Trophoblast cell (in vitro differentiated cells and primary cell): ENCODE measurements around the gene CTPS1.

Experiments
- DNase-seq, 2 donors: peaks; one replicate each; pipeline ENCODE4 v3.0.0-alpha.2; 2016
- H2AFZ ChIP-seq: 2 replicates; pipeline ENCODE4 v1.6.1; 2013; ENCODE audit warnings: low read length, moderate library complexity, mild to moderate bottlenecking; ENCODE audit not compliant: insufficient read depth, poor library complexity
- H2AK5ac ChIP-seq: 2 replicates; pipeline ENCODE4 v1.6.1; 2013; ENCODE audit warnings: mild to moderate bottlenecking, low read length
- H2BK120ac ChIP-seq: 2 replicates; pipeline ENCODE4 v1.6.1; 2013; ENCODE audit warnings: low read length, mild to moderate bottlenecking, moderate library complexity; ENCODE audit not compliant: insufficient read depth, poor library complexity
- H2BK12ac ChIP-seq: 2 replicates; pipeline ENCODE4 v1.6.1; 2013; ENCODE audit warnings: mild to moderate bottlenecking, low read length, moderate library complexity
- H2BK5ac ChIP-seq: 2 replicates; pipeline ENCODE4 v1.6.1; 2013; ENCODE audit warnings: low read length, low read depth, moderate library complexity, mild to moderate bottlenecking; ENCODE audit not compliant: poor library complexity
- H3K14ac ChIP-seq: 2 replicates; pipeline ENCODE4 v1.6.1; 2013; ENCODE audit warnings: mild to moderate bottlenecking, low read length
- H3K18ac ChIP-seq: 2 replicates; pipeline ENCODE4 v1.6.1; 2013; ENCODE audit warnings: mild to moderate bottlenecking, low read length
- H3K23ac ChIP-seq: 2 replicates; pipeline ENCODE4 v1.6.1; 2013; ENCODE audit warnings: low read length
- H3K27ac ChIP-seq: 2 replicates; pipeline ENCODE4 v1.5.1; 2013; ENCODE audit warnings: low read depth, mild to moderate bottlenecking, inconsistent platforms, low read length, moderate library complexity
- H3K27me3 ChIP-seq: 2 replicates; pipeline ENCODE4 v1.6.1; 2013; ENCODE audit warnings: inconsistent platforms, mild to moderate bottlenecking, low read length, moderate library complexity; ENCODE audit not compliant: insufficient read depth
- H3K36me3 ChIP-seq, 2 experiments: 1 replicate in 1 of 2; 2 replicates in 1 of 2; pipeline ENCODE4 v1.6.1; 2013; ENCODE audit warnings: low read length in 2 of 2, mild to moderate bottlenecking in 2 of 2, moderate library complexity in 1 of 2; ENCODE audit not compliant: insufficient read depth in 2 of 2, control insufficient read depth in 1 of 2
- H3K4ac ChIP-seq: 2 replicates; pipeline ENCODE4 v1.6.1; 2013; ENCODE audit warnings: low read depth, mild to moderate bottlenecking, low read length, moderate library complexity
- H3K4me1 ChIP-seq, 2 experiments: 1 replicate in 1 of 2; 2 replicates in 1 of 2; pipeline ENCODE4 v1.6.1; 2013; ENCODE audit warnings: low read length in 2 of 2, mild to moderate bottlenecking in 2 of 2, moderate library complexity in 1 of 2; ENCODE audit not compliant: insufficient read depth in 2 of 2, control insufficient read depth in 1 of 2
- H3K4me2 ChIP-seq: 2 replicates; pipeline ENCODE4 v1.6.1; 2013; ENCODE audit warnings: inconsistent platforms, mild to moderate bottlenecking, low read length, moderate library complexity
- H3K4me3 ChIP-seq: 2 replicates; pipeline ENCODE4 v1.5.1; 2013; ENCODE audit warnings: mild to moderate bottlenecking, low read depth, low read length, inconsistent platforms
- H3K79me1 ChIP-seq: one replicate; pipeline ENCODE4 v1.6.1; 2013; ENCODE audit warnings: low read length
- H3K79me2 ChIP-seq: 2 replicates; pipeline ENCODE4 v1.6.1; 2013; ENCODE audit warnings: low read length, mild to moderate bottlenecking; ENCODE audit not compliant: control insufficient read depth, insufficient read depth, poor library complexity
- H3K9ac ChIP-seq: 2 replicates; pipeline ENCODE4 v1.6.1; 2013; ENCODE audit warnings: mild to moderate bottlenecking, low read length
- H3K9me3 ChIP-seq: 2 replicates; pipeline ENCODE4 v1.6.1; 2013; ENCODE audit warnings: low read depth, mild to moderate bottlenecking, control low read depth, inconsistent platforms, low read length; ENCODE audit not compliant: insufficient read depth
- H4K12ac ChIP-seq: 2 replicates; pipeline ENCODE4 v1.6.1; 2013; ENCODE audit warnings: low read depth, mild to moderate bottlenecking, low read length, moderate library complexity
- H4K8ac ChIP-seq: 2 replicates; pipeline ENCODE4 v1.6.1; 2013; ENCODE audit warnings: low read depth, mild to moderate bottlenecking, low read length, moderate library complexity
- H4K91ac ChIP-seq: one replicate; pipeline ENCODE4 v1.6.1; 2013; ENCODE audit warnings: low read depth, mild to moderate bottlenecking, low read length, moderate library complexity
- WGBS: extraction: QIAGEN DNeasy Blood & Tissue Kit; methylation state at CpG from one replicate; pipeline ENCODE4 v1.1.7; 2013; ENCODE audit warnings: missing lambda C conversion rate; ENCODE audit not compliant: insufficient read length, insufficient coverage; ENCODE audit errors: extremely low coverage; 5-methylcytosine and 5-hydroxymethylcytosine counted together

CTPS1 gene

DNA sequence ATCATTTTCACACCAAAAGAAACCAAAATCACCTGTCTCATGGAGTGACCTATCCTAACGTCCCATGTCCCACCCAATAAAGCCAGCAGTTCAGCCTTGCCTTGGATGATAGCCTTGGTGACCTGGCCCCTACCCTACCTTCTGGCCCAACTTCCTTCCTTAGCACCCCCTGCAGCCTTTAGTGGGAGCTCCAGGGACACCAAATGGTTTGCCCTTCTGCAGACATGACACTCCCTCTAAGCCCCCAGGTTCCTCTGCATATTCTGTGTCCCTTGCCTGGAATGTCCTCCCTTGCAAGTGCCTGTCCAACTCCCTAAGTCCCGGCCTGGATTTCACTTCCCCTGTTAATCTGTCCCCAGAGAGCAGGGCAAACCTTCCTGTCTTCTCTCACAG, 39.9 kb downstream of the CTPS1 start:
- no CpG with 5 or more reads among the region's 2 CpGs for WGBS
- Histone ChIP-seq H3K9ac (no peak overlapping the region), H3K23ac (no peak overlapping the region), H4K8ac (no peak overlapping the region), H2BK12ac (no peak overlapping the region), H2BK5ac (no peak overlapping the region), H3K14ac (no peak overlapping the region), H3K36me3 (peaks cover 49 to 53% of the 10 kb centered on the region in 2 experiments), H3K27me3 (no peaks in the 10 kb centered on the region), H3K27ac (no peak overlapping the region), H2AK5ac (no peak overlapping the region), H4K12ac (no peak overlapping the region), H3K4ac (no peak overlapping the region), H3K18ac (no peak overlapping the region), H2BK120ac (no peak overlapping the region), H3K9me3 (peaks cover 3% of the 10 kb centered on the region), H3K4me2 (no peak overlapping the region), H3K79me1 (no peaks in the 10 kb centered on the region), H3K4me3 (no peak overlapping the region), H3K4me1 (peaks cover 9 to 12% of the 10 kb centered on the region in 2 experiments), H3K79me2 (no peaks in the 10 kb centered on the region), H4K91ac (no peak overlapping the region), H2AFZ (no peak overlapping the region)
- DNase-seq, result no peak

DNA sequence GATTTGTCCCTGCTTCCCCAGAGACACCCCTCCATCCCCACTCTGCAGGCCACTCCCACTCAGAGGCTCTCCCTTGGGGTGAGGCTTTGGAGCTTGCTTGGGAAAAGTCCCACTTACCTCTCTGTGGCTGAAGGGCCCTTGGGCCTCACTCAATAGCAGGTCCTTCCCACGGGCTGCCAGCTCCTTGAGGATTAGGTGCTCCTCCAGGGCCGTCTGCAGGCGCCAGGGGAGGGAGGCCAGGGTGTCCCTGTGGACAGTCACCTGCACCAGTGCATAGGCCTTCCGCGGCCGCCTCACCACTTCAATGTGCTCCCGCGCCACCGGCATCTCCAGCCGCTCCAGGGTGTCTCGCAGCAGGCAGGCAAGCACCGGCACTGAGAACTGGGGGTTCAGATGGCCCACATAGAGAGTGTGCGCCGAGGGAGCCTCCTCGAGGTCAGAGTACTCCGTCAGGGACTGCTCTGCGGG, 40.6 kb downstream of the CTPS1 start:
- Histone ChIP-seq H3K23ac (no peak overlapping the region), H3K4me3 (no peak overlapping the region), H2BK120ac (no peak overlapping the region), H3K9ac (no peak overlapping the region), H3K4me2 (no peak overlapping the region), H3K79me1 (no peaks in the 10 kb centered on the region), H3K9me3 (peaks cover 3% of the 10 kb centered on the region), H3K14ac (no peak overlapping the region), H2BK5ac (no peak overlapping the region), H4K12ac (no peak overlapping the region), H3K36me3 (peaks cover 44 to 45% of the 10 kb centered on the region in 2 experiments), H2AK5ac (no peak overlapping the region), H3K4me1 (peaks cover 9 to 12% of the 10 kb centered on the region in 2 experiments), H3K27ac (no peak overlapping the region), H2BK12ac (no peak overlapping the region), H3K4ac (no peak overlapping the region), H4K8ac (no peak overlapping the region), H2AFZ (no peak overlapping the region), H3K18ac (no peak overlapping the region), H4K91ac (no peak overlapping the region), H3K79me2 (no peaks in the 10 kb centered on the region), H3K27me3 (no peaks in the 10 kb centered on the region)
- no peak for DNase-seq
- WGBS, result no CpG with 5 or more reads among the region's 17 CpGs

DNA sequence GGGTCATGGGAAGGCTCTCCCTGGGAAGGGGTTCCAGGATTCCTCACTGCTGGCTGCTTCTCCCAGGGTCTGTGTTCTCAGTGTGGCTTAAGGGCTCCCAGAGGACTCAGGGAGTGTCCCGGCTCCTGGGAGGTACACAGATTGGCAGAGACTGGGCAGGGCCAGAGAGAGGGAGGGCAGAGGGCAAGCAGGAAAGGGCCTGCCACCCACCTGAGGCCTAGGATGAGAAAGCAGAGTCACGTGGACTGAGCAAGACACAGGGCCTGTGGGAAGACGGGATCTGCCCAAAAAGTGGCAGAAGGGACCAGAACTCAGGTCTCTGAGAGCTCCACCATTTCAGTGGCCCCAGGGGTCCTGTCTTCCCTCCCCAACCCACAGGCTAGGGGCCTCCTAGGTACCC, 41.2 kb downstream of the CTPS1 start:
- Histone ChIP-seq H3K79me1 (no peaks in the 10 kb centered on the region), H3K9ac (no peak overlapping the region), H2AFZ (no peak overlapping the region), H3K27me3 (no peaks in the 10 kb centered on the region), H3K4me2 (no peak overlapping the region), H3K18ac (no peak overlapping the region), H3K27ac (no peak overlapping the region), H3K79me2 (no peaks in the 10 kb centered on the region), H2BK12ac (no peak overlapping the region), H4K91ac (no peak overlapping the region), H2AK5ac (no peak overlapping the region), H3K4me3 (no peak overlapping the region), H3K23ac (no peak overlapping the region), H2BK120ac (no peak overlapping the region), H4K8ac (no peak overlapping the region), H4K12ac (no peak overlapping the region), H2BK5ac (no peak overlapping the region), H3K14ac (no peak overlapping the region), H3K9me3 (peaks cover 3% of the 10 kb centered on the region), H3K4me1 (peaks cover 9 to 12% of the 10 kb centered on the region in 2 experiments), H3K4ac (no peak overlapping the region), H3K36me3 (peaks cover 39 to 40% of the 10 kb centered on the region in 2 experiments)
- DNase-seq, result no peak
- no CpG with 5 or more reads among the region's 3 CpGs for WGBS

DNA sequence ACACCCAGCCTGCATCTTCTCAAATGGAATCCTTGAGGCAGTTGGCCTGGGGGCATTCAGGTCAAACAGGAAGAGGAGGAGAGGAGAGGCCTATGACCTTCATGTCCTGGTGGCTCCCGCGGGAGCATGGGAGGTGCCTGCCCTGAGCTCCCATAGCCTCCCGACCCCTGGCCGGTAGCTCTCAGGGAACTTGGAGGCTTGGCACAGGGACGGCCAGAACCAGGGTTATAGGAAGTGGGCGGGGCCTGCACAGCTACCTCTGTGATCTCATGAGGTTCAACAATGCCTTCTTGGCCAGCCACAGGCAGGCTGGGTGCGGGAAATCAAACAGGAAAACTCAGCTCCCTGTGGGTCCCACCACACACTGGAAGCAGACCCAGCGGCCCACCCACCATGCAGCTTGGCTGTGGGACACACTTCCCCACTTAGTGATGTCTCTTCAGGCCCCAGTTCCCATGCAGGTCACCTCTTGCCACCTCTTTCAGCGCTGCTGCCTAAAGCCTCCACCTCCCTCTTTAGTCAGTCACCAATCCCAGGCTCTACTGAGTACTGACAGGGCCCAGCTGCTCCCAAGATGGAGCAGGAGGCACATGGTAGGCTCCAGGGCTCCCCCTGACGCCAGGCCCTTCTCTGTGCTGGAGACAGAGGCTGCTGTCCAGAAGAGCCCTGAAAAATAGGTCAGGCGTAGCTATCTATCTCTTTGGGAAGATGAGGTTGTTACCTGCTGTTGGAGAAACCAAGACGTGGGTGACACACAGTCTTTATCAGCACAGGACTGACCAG, 42.2 kb downstream of the CTPS1 start, which contains the start of gene SLFNL1:
TSS of gene SLFNL1 (minus strand) at position 200 of the 783 bp plus-strand sequence. CDS start 1,065 bp downstream, outside the sequence.
- Histone ChIP-seq H3K9me3 (peaks cover 3% of the 10 kb centered on the region), H2BK120ac (no peak within 1 kb of the TSS)
- no CpG with 5 or more reads among the region's 12 CpGs for WGBS

More for the DNA sequence above, 42.2 kb downstream of the CTPS1 start, which contains the start of gene SLFNL1:
- peak in 1 of 2 donors; percentile 43 for DNase-seq
- Histone ChIP-seq H3K4me3 (no peak within 1 kb of the TSS), H4K8ac (peak within 1 kb of the TSS; percentile 35), H3K79me1 (no peaks in the 10 kb centered on the region), H3K18ac (no peak within 1 kb of the TSS), H3K79me2 (no peaks in the 10 kb centered on the region), H3K27ac (no peak within 1 kb of the TSS), H3K9ac (no peak within 1 kb of the TSS), H4K91ac (no peak within 1 kb of the TSS), H2AK5ac (no peak within 1 kb of the TSS), H2BK5ac (no peak within 1 kb of the TSS), H3K36me3 (peaks cover 31 to 35% of the 10 kb centered on the region in 2 experiments), H3K14ac (peak within 1 kb of the TSS; percentile 34), H3K23ac (no peak within 1 kb of the TSS), H2AFZ (no peak within 1 kb of the TSS), H3K4ac (no peak within 1 kb of the TSS), H3K4me2 (no peak within 1 kb of the TSS), H3K27me3 (no peaks in the 10 kb centered on the region), H2BK12ac (no peak within 1 kb of the TSS), H3K4me1 (peaks cover 9 to 12% of the 10 kb centered on the region in 2 experiments), H4K12ac (peak within 1 kb of the TSS; percentile 51)
